ENCODE results near the gene PTPRN2. TPM values are rescaled to one million over a fixed set of nuclear protein-coding genes. Genes with fewer than 3 reads are reported as not detected.

PTPRN2 gene
- polyA plus RNA-seq, 6 donors from 2014 or later: 1.4 to 4.6 (median 3.8) TPM

- H3K27ac Mint-ChIP-seq: no peak overlapping the region
- H3K4me1 Mint-ChIP-seq: peaks cover 0 to 12% (median 4%) of the 10 kb centered on the region in 3 donors
- H3K4me3 Mint-ChIP-seq: peak overlapping the region in 7 of 8 donors; percentile 6 to 80 (median 52)
- no peaks in the 10 kb centered on the region for H3K36me3 Mint-ChIP-seq
- no peak for DNase-seq
- ATAC-seq (ENCODE audit: low read depth in 2 of 2): no peak
- H3K27me3 Mint-ChIP-seq: peaks cover 14 to 26% (median 17%) of the 10 kb centered on the region in 3 donors
- peaks cover 0 to 4% (median 3%) of the 10 kb centered on the region in 7 donors for H3K9me3 Mint-ChIP-seq
These were observed 893.9 kb downstream of the PTPRN2 start for GRCh38 chr7:157693521-157694375.

GRCh38 chr7:157693071-157693520, 894.5 kb downstream of the PTPRN2 start:
- Mint-ChIP-seq H3K27ac (no peak overlapping the region), H3K4me1 (peaks cover 0 to 12% (median 4%) of the 10 kb centered on the region in 3 donors)
- ATAC-seq (ENCODE audit: low read depth in 2 of 2): no peak

GRCh38 chr7:157692460-157693011, 895.1 kb downstream of the PTPRN2 start:
- no peaks in the 10 kb centered on the region for H3K36me3 Mint-ChIP-seq
- no peak overlapping the region for H3K27ac Mint-ChIP-seq
- peak overlapping the region in 5 of 8 donors; percentile 23 to 77 (median 47) for H3K4me3 Mint-ChIP-seq
- peaks cover 0 to 12% (median 4%) of the 10 kb centered on the region in 3 donors for H3K4me1 Mint-ChIP-seq
- ATAC-seq (ENCODE audit: low read depth in 2 of 2) (no peak), DNase-seq (no peak)
- peaks cover 21 to 37% (median 22%) of the 10 kb centered on the region in 3 donors for H3K27me3 Mint-ChIP-seq
- H3K9me3 Mint-ChIP-seq: peaks cover 0 to 4% (median 3%) of the 10 kb centered on the region in 7 donors

More at GRCh38 chr7:157693071-157693520, 894.5 kb downstream of the PTPRN2 start:
- no peaks in the 10 kb centered on the region for H3K36me3 Mint-ChIP-seq
- H3K4me3 Mint-ChIP-seq: no peak overlapping the region
- peaks cover 16 to 31% (median 19%) of the 10 kb centered on the region in 3 donors for H3K27me3 Mint-ChIP-seq
- no peak for DNase-seq
- H3K9me3 Mint-ChIP-seq: peaks cover 0 to 4% (median 3%) of the 10 kb centered on the region in 7 donors

GRCh38 chr7:157691586-157692459, 895.8 kb downstream of the PTPRN2 start:
- H3K9me3 Mint-ChIP-seq: peaks cover 0 to 4% (median 3%) of the 10 kb centered on the region in 7 donors
- H3K27ac Mint-ChIP-seq: no peak overlapping the region
- H3K4me3 Mint-ChIP-seq: peak overlapping the region in 6 of 8 donors; percentile 18 to 77 (median 48)
- H3K27me3 Mint-ChIP-seq: peaks cover 28 to 42% (median 29%) of the 10 kb centered on the region in 3 donors
- no peak for ATAC-seq (ENCODE audit: low read depth in 2 of 2)
- H3K36me3 Mint-ChIP-seq: no peaks in the 10 kb centered on the region
- H3K4me1 Mint-ChIP-seq: peaks cover 0 to 12% (median 4%) of the 10 kb centered on the region in 3 donors
- DNase-seq: no peak

- DNase-seq: no peak
- peaks cover 0 to 20% (median 8%) of the 10 kb centered on the region in 3 donors for H3K4me1 Mint-ChIP-seq
- no peak overlapping the region for H3K27ac Mint-ChIP-seq
- no peaks in the 10 kb centered on the region for H3K36me3 Mint-ChIP-seq
- peak overlapping the region in 7 of 8 donors; percentile 12 to 72 (median 49) for H3K4me3 Mint-ChIP-seq
- H3K27me3 Mint-ChIP-seq: peaks cover 35 to 50% (median 36%) of the 10 kb centered on the region in 3 donors
- H3K9me3 Mint-ChIP-seq: peaks cover 0 to 4% (median 3%) of the 10 kb centered on the region in 7 donors
- ATAC-seq (ENCODE audit: low read depth in 2 of 2): no peak
These were observed 896.6 kb downstream of the PTPRN2 start for GRCh38 chr7:157690833-157691585.

- H3K4me1 Mint-ChIP-seq: peaks cover 0 to 20% (median 8%) of the 10 kb centered on the region in 3 donors
- H3K9me3 Mint-ChIP-seq: peaks cover 0 to under 1% (median 0%) of the 10 kb centered on the region in 7 donors
- H3K4me3 Mint-ChIP-seq: peak overlapping the region in 6 of 8 donors; percentile 9 to 85 (median 68)
- DNase-seq (no peak), ATAC-seq (ENCODE audit: low read depth in 2 of 2) (no peak)
- no peaks in the 10 kb centered on the region for H3K36me3 Mint-ChIP-seq
- no peak overlapping the region for H3K27ac Mint-ChIP-seq
- peaks cover 31 to 50% (median 36%) of the 10 kb centered on the region in 3 donors for H3K27me3 Mint-ChIP-seq
These were observed 897.4 kb downstream of the PTPRN2 start for GRCh38 chr7:157690058-157690832.

- H3K4me3 Mint-ChIP-seq: peak overlapping the region in 2 of 8 donors; percentile 42 to 75
- H3K27me3 Mint-ChIP-seq: peaks cover 31 to 49% (median 36%) of the 10 kb centered on the region in 3 donors
- no peak overlapping the region for H3K27ac Mint-ChIP-seq
- no peaks in the 10 kb centered on the region for H3K36me3 Mint-ChIP-seq
- no peak for ATAC-seq (ENCODE audit: low read depth in 2 of 2)
- no peaks in the 10 kb centered on the region for H3K9me3 Mint-ChIP-seq
- peaks cover 0 to 20% (median 8%) of the 10 kb centered on the region in 3 donors for H3K4me1 Mint-ChIP-seq
- no peak for DNase-seq
These were observed 898.2 kb downstream of the PTPRN2 start for GRCh38 chr7:157689269-157690057.

- Mint-ChIP-seq H3K27me3 (peaks cover 29 to 48% (median 35%) of the 10 kb centered on the region in 3 donors), H3K4me1 (peaks cover 0 to 20% (median 4%) of the 10 kb centered on the region in 3 donors), H3K4me3 (no peak overlapping the region), H3K27ac (no peak overlapping the region), H3K9me3 (no peaks in the 10 kb centered on the region), H3K36me3 (no peaks in the 10 kb centered on the region)
- ATAC-seq (ENCODE audit: low read depth in 2 of 2) (no peak), DNase-seq (no peak)
These were observed 898.9 kb downstream of the PTPRN2 start for GRCh38 chr7:157688533-157689268.

- no peak for DNase-seq
- Mint-ChIP-seq H3K9me3 (no peaks in the 10 kb centered on the region), H3K36me3 (no peaks in the 10 kb centered on the region), H3K4me1 (peaks cover 0 to 22% (median 4%) of the 10 kb centered on the region in 3 donors), H3K4me3 (peak overlapping the region in 4 of 8 donors; percentile 9 to 65 (median 18)), H3K27me3 (peaks cover 36 to 52% (median 42%) of the 10 kb centered on the region in 3 donors), H3K27ac (no peak overlapping the region)
- no peak for ATAC-seq (ENCODE audit: low read depth in 2 of 2)
These were observed 899.6 kb downstream of the PTPRN2 start for GRCh38 chr7:157687845-157688532.

- Mint-ChIP-seq H3K4me3 (peak overlapping the region in 2 of 8 donors; percentile 1 to 22), H3K9me3 (peaks cover 0 to 3% (median 0%) of the 10 kb centered on the region in 7 donors), H3K36me3 (no peaks in the 10 kb centered on the region), H3K27me3 (peaks cover 44 to 56% (median 46%) of the 10 kb centered on the region in 3 donors), H3K4me1 (peaks cover 0 to 19% (median 4%) of the 10 kb centered on the region in 3 donors), H3K27ac (no peak overlapping the region)
- no peak for ATAC-seq (ENCODE audit: low read depth in 2 of 2)
- DNase-seq: no peak
These were observed 900.5 kb downstream of the PTPRN2 start for GRCh38 chr7:157687158-157687557.
